Mucosa of descending colon (tissue), 3 donors: Measurements from ENCODE around the gene ELL2. TPM values are rescaled to one million over a fixed set of nuclear protein-coding genes. Genes with fewer than 3 reads are reported as not detected.

Experiments
- ATAC-seq: fragments of 200-7000 bp; cut with Tn5 transposase; one replicate; pipeline ENCODE4 v1.9.1; 2020; ENCODE audit warnings: mild to moderate bottlenecking, moderate library complexity
- DNase-seq, 3 donors: peaks; one replicate each; pipeline ENCODE4 v3.0.0-alpha.2; 2020
- H3K36me3 ChIP-seq: fragments of 200-600 bp; one replicate; pipeline ENCODE4 v1.8.0; 2021; ENCODE audit warnings: low read depth, mild to moderate bottlenecking
- H3K4me1 ChIP-seq: fragments of 200-600 bp; one replicate; pipeline ENCODE4 v1.8.0; 2021; ENCODE audit warnings: low read depth, mild to moderate bottlenecking
- H3K4me3 ChIP-seq: fragments of 200-600 bp; one replicate; pipeline ENCODE4 v1.8.0; 2021; ENCODE audit warnings: mild to moderate bottlenecking
- H3K9me3 ChIP-seq: fragments of 200-600 bp; one replicate; pipeline ENCODE4 v1.8.0; 2021; ENCODE audit warnings: mild to moderate bottlenecking
- intact Hi-C, 2 donors: fragments of 100-400 bp; cut with DNase I in 1 of 2; cut with micrococcal nuclease in 1 of 2; formaldehyde crosslinking; loops; one replicate each; pipeline versions ENCODE4 v1.11.0 to v1.11.1; 2022; cut with DNase I, micrococcal nuclease
- total RNA-seq, 3 donors: library from RNA; stranded (reverse); fragmentation: NEBNext Ultra II Directional in 2 of 3; extraction: Animal tissue kit (Norgen Biotek cat#: 25700) in 2 of 3; gene quantifications; one replicate each; pipeline versions ENCODE4 v1.2.1 to v1.2.4, GENCODE V29; 2021 to 2023
- TF ChIP-seq, protein P1 (sequence below): fragments of 200-600 bp; IDR thresholded peaks from one replicate; pipeline ENCODE4 v1.8.0; 2022; ENCODE audit warnings: antibody characterized with exemption, mild to moderate bottlenecking
- donor health status: DM: no; HTN: no; CAD: no; lungs with moderate emphysema.
- donor health status: DM: no; HTN: no; CAD: no.
- donor health status: DM: no; HTN: yes; CAD: no.

The ELL2 gene
- total RNA-seq, 3 donors from 2014 or later = 26.9 to 42.7 (median 31.7) TPM

GRCh38 chr5:95995962-95996489 lies 34.4 kb upstream of the ELL2 start:
- no peak for DNase-seq
- no peaks in the 10 kb centered on the region for H3K4me1 ChIP-seq
- intact Hi-C loops = no loop called here
- H3K9me3 ChIP-seq = no peaks in the 10 kb centered on the region
- TF ChIP-seq, protein P1, sequence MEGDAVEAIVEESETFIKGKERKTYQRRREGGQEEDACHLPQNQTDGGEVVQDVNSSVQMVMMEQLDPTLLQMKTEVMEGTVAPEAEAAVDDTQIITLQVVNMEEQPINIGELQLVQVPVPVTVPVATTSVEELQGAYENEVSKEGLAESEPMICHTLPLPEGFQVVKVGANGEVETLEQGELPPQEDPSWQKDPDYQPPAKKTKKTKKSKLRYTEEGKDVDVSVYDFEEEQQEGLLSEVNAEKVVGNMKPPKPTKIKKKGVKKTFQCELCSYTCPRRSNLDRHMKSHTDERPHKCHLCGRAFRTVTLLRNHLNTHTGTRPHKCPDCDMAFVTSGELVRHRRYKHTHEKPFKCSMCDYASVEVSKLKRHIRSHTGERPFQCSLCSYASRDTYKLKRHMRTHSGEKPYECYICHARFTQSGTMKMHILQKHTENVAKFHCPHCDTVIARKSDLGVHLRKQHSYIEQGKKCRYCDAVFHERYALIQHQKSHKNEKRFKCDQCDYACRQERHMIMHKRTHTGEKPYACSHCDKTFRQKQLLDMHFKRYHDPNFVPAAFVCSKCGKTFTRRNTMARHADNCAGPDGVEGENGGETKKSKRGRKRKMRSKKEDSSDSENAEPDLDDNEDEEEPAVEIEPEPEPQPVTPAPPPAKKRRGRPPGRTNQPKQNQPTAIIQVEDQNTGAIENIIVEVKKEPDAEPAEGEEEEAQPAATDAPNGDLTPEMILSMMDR = no peak
- no peak overlapping the region for H3K4me3 ChIP-seq
- no peaks in the 10 kb centered on the region for H3K36me3 ChIP-seq
- ATAC-seq = no peak

DNA sequence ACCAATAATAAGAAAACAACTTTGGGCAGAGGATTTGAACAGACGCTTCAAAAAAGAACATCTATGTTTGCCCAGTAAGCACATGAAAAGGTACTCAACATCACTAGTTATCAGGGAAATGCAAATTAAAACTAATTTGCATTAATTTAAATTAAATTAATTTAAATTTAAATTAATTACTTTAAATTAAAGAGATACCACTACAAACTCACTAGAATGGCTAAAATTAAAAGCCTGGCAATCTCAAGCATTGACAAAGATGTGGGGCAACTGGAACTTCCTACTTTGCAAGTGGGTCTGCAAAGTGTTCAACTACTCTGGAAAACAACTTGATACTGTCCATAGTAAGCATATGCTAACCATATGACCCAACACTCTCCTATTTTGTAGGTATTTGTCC lies 32.1 kb upstream of the ELL2 start:
- Histone ChIP-seq H3K36me3 (no peaks in the 10 kb centered on the region), H3K4me1 (no peaks in the 10 kb centered on the region), H3K9me3 (no peaks in the 10 kb centered on the region), H3K4me3 (no peak overlapping the region)
- DNase-seq (no peak), ATAC-seq (no peak)
- TF ChIP-seq, protein P1 = no peak
- intact Hi-C loops = no loop called here

- DNase-seq = no peak
- no peak for ATAC-seq
- H3K4me1 ChIP-seq = no peaks in the 10 kb centered on the region
- H3K9me3 ChIP-seq = no peaks in the 10 kb centered on the region
- intact Hi-C loops = no loop called here
- no peaks in the 10 kb centered on the region for H3K36me3 ChIP-seq
- TF ChIP-seq, protein P1 = no peak
- no peak overlapping the region for H3K4me3 ChIP-seq
Measured at GRCh38 chr5:95993266-95993665, 31.6 kb upstream of the ELL2 start.

GRCh38 chr5:95989283-95990048 lies 27.8 kb upstream of the ELL2 start:
- no peaks in the 10 kb centered on the region for H3K36me3 ChIP-seq
- no peaks in the 10 kb centered on the region for H3K4me1 ChIP-seq
- no peak for ATAC-seq
- H3K4me3 ChIP-seq = no peak overlapping the region
- intact Hi-C loops = no loop called here
- DNase-seq = no peak
- TF ChIP-seq, protein P1 = no peak
- H3K9me3 ChIP-seq = no peaks in the 10 kb centered on the region

DNA sequence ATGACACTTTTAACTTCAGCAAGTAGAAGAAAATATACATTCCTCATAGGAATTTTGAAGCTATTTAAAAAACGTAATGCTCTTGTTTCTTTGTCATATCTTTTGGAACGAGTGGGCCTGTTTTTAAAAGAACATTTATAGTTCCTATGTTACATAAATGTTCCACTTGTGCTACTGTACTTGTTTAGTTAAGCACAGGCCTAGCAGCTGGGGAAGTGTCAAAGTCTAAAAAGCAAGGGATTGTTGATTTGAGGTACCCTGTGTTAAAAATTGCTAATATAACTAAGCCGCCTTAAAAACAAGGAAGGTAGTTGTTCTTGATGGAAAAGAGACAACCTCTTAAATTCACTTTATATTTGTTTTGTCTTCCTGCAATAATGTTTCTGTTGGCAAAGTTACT lies 27.2 kb upstream of the ELL2 start:
- no peaks in the 10 kb centered on the region for H3K4me1 ChIP-seq
- ATAC-seq (no peak), DNase-seq (no peak)
- no peaks in the 10 kb centered on the region for H3K9me3 ChIP-seq
- TF ChIP-seq, protein P1 = no peak
- H3K4me3 ChIP-seq = no peak overlapping the region
- intact Hi-C loops = no loop called here
- H3K36me3 ChIP-seq = no peaks in the 10 kb centered on the region
